HG02970 (cell line): ENCODE results near the gene RIPOR1.

Source experiments
- ATAC-seq: cut with Tn5 transposase; IDR thresholded peaks from one replicate; pipeline ENCODE4 v1.9.1; 2021; ENCODE audit warnings: mild to moderate bottlenecking, moderate library complexity, moderate number of reproducible peaks; ENCODE audit not compliant: unreplicated experiment, low FRiP score

RIPOR1 gene

DNA sequence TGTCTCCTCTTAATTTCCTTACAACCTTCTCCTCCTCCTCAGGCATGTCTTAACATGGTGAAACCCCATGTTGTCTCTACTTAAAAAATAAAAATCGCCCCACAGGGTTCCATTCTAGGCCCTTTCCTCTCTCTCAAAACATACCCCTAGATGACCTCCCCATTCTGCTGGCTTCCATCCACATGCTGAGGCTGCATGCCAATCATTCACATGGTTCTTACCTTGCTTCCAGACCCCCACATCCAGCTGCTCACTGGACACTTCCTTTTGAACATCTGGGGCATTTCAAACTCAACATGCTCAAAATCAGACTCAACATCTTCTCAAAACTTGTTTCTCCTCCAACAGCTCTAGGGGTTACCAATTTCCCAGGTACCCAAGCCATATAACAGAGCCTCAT, 21.3 kb downstream of the RIPOR1 start:
- ATAC-seq = no peak

DNA sequence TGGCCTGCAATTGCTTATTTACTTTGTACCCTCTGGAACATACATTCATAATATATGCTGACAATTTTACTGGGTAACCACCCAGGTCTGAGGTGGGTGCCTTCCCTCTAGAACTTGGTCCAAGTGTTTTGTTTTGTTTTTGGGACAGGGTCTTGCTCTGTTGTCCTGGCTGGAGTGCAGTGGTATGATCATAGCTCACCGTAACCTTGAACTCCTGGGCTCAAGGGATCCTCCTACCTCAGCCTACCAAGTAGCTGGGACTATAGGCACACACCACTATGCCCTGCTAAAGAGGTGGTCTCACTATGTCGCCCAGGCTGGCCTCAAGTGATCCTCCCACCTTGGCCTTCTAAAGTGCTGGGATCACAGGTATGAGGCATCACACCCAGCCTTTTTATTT, 22.5 kb downstream of the RIPOR1 start:
- ATAC-seq = no peak

DNA sequence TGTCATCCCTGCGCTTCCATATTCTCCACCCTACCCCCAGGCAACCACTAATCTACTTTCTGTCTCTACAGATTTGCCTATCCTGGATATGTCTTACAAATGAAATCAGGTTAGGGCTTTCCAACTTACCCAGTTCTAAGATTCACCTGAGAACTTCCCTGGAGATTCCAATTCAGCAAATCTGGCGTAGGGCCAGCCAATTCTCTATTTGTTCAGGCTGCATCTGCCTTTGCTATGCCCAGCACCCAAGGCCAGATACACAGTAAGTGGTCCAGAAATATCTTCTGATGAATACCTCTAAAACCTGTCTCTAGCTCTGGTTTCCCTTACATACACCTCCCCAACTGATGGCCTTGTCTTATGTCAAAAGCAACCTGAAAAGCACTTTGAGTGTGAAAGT, 23.3 kb downstream of the RIPOR1 start:
- ATAC-seq = no peak

DNA sequence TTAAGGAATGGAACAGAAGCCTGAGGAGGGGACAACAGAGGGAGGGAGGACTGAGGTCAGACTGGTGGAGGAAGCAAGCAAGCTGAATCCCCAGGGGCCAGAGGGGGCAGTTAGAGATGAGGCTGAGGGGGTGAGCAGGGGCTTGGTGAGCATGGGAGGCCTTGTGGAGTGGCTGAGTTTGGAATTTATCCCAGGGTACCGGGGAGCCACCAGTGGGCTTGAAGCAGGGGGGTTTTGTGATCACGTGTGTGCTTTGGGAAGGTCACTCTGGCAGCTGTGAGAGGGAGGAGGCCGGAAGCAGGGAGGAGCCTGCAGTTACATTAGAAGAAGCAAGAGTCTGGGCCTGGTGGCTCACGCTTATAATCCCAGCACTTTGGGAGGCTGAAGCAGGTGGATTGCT, 23.8 kb downstream of the RIPOR1 start:
- ATAC-seq = no peak

DNA sequence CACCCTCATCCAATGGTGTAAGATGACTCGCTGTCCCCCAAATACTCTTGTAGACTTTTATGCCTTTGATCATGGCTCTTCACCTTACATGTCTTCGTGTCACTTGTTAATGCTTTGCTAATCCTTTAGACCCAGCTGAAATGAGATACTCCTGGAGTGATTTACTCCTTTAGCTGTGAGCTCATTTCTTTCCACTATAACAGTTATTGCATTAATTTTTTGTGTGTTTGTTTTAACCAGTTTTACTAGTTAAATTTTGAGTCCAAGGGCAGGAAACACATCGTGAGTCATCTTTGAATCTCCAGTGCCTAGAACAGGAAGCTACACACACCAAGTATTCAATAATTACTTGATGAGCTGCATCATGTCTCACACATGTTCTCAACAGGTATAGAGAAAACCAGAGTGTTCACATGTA, 27.2 kb downstream of the RIPOR1 start:
- ATAC-seq = no peak

DNA sequence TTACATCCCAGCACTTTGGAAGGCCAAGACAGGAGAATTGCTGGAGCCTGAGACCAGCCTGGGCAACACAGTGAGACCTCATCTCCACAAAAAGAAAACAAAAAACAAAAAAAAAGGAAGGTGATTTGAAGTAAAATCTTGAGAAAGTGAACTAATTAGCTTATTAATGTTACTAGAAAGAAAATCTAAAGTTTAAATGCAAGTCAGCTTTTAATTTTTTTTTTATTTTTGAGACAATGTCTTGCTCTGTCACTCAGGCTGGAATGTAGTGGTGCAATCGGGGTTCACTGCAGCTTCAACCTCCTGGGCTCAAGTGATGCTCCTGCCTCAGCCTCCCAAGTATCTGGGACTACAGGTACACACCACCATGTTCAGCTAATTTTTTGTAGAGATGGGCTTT, 30.2 kb downstream of the RIPOR1 start:
- no peak for ATAC-seq

DNA sequence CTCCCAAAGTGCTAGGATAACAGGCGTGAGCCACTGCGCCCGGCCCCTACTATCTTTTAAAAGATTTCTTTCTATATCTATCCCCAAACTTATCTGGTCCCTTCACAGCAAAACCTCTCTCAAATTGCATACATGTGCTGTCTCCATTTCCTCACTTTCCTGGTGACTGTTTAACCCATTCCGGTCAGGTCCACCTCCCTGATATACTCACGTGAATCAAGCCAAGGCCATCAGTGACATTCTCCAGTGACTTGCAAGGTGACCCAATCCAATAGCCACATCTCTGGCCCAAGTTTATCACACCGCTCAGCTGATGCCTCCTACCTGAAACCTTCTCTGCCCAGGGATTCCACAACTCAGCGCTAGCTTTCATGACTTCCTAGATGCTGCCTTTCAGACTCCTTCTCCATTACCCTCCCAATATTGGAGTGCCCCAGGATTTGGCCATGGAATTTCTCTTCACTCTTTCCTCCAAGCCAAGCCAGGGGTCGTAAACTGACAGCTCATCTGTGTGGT, 32.3 kb downstream of the RIPOR1 start:
- no peak for ATAC-seq

DNA sequence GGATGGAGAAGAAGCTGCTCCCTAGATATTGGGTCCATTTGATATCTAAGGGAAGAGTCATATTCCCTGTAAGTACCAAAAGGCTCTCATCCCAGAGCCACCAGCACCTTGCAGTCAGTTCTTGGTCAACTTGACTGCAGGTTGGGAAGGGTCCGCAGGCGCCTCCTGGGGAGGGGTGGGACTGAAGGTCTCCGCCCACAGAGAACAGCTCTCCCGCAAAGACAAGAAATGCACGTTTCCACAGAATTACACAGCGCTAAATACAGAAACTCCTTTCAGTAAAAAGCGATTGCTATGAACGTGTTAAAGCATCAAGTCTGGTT, 32.8 kb downstream of the RIPOR1 start:
- ATAC-seq = no peak

DNA sequence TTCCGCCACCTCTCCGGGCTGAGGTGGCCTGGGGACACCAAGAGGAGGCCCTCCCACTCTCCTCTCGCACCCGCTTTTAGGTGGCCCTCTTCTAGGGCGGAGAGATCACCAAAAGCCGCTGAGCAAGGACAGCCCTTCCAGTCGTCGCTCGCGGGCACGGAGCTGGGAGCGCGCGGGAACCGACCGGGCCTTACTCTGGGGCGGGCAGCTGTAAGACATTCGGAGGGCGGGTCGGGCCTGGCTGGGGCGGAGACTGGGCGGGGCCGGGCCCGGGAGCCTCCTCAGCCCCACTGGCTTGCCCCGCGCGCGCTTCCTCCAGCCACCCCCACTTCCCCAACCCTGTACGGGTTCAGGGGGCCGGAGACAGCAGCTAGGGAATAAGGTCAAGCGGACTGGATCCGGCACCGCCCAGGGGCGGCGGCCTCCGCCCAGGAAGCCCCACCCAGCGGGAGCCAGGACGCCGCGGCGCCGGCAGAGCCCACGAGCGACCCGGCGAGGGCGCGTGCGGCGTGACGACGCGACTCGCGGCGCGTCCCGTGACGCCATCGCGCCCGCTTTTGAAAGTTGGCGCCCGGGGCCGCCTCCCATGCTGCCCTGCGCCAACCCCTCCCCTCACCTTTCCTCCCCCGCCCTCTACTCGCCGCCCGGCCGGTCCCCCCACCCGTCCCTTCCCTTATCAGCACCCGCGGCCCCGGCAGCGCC, 33.3 kb downstream of the RIPOR1 start:
- peak; percentile 70 for ATAC-seq

DNA sequence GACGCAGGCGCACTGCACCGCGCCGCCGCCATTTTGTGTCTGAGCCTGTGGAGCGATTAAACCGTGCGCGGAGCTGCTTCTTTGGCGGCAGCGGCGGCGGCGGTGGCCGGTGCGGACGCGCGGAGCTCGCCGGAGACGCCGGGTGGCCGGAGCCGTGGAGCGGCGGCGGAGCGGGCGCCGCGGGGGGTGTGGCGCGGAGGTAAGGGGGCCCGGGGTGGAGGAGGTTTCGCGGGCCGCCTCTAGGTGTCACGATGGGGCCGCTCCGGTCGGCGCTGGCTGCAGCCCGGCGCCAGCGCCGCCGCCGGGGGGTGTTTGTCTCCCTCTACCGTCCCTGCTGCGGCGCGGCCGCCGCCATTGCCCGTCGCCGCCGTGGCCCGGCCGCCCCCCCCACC, 33.9 kb downstream of the RIPOR1 start, which contains the start of gene CTCF:
CTCF (plus strand) TSS at position 1 of the 392 bp plus-strand sequence. CDS start 48,307 bp downstream, outside the sequence.
- ATAC-seq = peak; percentile 53

DNA sequence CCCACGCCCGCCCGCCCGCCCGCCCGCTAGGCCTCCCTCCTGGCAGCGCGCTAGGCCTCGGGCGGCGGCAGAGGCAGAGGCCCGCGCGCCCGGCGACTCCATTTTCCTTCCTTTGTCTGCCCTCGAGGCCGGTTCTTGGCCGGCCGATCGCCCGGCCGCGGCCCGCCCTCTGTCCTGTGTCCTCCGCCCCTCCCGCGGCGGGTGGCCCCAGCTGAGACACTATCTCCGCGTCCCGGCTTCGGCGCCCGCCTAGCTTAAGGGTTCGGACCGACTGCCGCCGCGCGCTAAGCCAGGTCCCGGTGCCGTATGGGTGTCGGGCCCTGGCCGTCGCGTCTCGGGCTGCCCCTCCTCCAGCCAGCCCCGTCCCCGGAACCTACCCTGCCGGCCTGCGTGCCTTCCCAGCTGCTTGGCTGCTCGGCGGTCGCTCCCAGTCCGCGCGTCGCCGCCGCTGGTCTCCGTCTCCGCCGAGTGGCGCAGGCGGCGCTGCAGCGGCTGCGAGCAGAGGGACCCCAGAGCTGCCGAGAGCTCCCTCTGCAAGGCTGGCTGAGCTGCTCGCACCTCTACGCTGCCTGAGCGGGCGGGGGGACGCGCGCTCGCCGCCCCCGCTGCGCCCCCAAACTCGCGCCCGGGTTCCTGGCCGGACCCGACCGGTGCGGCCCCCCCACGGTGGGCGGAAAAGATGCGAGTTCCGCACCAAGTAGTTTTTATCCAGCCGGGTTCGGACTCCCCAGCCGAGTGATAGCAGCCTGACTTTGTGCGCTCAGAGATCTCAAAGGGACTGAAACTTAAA, 34.5 kb downstream of the RIPOR1 start:
- ATAC-seq = peak; percentile 14

DNA sequence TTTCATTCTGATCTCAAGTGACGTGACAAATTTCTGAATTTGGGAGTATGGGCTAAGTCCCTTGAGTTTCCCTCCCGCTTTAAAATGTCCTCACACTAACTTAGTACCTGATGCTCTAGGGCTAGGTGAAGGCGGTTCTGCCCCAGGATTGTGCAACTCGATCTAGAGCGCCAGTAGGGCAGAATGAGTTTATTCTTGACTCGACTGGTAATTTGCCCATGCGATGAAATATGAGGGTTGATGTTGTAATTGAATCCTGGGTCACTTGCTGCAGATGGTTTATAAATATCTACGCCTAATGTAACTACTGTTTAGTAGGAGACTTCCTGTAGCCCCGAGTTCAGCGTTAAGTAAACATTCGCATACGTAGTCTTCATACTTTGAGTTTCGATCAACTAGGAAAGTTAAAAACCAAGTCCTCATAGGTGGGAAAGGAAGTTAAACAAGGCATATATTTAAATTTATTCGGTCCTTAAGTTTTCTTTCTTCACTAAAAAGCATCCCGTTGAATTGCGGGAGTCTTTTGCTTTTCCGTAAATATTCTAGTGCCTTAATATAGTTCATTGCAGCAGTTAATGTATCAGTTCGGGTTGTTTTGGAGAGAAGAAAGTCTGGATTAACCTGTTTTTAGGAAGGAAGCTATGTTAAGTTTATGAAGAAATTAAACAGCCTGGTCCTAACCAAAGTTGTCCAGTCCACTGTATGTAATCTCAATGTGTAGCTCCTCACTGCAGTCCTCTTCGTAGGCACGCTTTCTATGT, 35.3 kb downstream of the RIPOR1 start:
- no peak for ATAC-seq

DNA sequence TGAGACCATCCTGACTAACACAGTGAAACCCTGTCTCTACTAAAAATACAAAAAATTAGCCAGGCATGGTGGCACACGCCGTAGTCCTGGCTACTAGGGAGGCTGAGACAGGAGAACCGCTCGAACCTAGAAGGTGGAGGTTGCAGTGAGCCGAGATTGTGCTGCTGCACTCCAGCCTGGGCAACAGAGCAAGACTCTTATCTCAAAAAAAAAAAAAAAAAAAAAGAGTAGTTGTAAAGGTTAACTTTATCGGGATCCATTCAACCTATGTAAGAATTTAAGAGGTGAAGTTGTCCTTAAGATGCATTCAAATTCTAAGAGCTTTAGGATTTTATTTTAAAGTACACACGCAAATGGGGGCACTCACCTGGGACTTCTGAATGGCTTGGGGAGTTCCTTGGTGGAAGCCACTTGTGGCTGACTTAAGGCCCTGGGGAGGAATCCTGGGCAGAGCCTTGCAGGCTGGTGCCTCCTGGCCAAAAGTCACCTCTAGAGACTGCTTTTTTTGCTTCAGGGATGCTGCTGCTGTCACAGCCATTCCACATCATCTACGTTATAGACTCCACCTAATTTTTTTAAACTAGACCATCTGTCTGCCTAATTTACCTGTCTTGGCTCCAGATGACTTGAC, 37.0 kb downstream of the RIPOR1 start:
- ATAC-seq = no peak

DNA sequence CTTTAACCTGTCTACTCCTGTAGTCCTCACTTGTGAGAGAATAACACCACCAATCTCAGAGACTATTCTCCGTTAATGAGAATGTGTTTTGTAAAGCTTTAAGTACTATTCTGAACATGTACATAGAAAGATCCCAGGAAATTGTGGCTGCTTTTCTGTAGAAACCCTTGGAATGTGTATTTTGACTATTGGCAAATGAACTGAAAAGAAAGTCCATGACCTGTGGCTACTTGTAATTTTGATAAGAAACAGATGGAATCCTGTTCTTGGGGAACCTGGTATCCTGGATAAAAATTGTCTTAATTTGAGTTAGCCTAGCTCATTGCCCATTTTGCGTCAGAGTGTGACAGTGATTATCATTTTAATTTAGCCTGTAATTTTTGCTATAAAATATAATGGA, 42.8 kb downstream of the RIPOR1 start:
- ATAC-seq = no peak

DNA sequence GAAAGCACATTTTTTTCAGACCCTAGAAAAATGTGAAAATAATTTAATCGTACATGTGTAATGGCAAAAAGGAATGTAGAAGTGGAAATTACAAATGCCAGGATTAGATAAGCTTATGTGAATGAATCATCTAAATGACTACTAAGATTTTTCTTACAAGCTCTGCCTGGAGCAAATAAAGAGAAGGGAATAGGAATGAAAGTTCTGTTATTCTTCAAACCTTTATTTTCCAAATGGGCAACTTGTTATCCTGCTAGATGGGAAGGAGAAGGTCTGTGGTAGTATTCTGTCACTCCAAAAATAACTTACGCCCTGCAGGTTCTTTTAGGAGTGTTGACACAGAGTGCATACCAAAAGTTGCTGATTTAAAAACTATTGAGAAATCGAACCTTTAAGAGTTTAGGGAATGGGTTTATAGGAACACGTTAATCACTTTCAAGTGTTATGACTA, 43.4 kb downstream of the RIPOR1 start:
- ATAC-seq = no peak

DNA sequence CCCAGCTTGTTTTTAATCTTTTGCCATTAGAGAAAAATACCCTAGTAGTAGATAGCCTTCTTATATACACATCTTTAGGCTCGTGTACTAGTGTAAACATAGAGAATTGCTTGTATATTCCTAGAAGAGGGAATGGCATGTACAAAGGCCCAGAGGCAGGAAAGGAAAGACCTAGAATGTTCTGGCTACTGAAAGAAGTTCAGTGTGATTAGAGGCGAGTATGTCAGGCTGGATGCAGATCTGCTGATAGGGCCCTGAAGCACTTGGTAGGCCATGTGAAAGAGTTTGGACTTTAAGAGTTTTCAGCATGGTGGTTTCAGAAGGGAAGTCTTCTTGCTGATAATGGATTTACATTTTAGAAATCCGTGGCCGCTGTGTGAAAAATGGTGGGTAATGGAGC, 51.1 kb downstream of the RIPOR1 start:
- ATAC-seq = no peak

DNA sequence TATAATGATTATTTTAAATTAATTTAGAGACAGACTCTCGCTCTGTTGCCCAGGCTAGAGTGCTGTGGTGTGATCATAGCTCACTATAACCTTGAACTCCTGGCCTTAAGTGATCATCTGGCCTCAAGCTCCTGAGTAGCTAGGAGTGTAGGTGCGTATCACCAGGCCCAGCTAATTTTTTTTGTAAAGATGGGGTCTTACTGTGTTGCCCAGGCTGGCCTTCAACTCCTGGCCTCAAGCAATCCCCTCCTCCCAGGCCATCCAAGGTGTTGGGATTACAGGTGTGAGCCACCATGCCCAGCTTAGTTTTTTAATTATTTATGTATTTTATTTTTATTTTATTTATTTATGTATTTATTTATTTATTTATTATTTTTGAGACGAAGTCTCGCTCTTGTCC, 51.6 kb downstream of the RIPOR1 start:
- ATAC-seq = no peak

DNA sequence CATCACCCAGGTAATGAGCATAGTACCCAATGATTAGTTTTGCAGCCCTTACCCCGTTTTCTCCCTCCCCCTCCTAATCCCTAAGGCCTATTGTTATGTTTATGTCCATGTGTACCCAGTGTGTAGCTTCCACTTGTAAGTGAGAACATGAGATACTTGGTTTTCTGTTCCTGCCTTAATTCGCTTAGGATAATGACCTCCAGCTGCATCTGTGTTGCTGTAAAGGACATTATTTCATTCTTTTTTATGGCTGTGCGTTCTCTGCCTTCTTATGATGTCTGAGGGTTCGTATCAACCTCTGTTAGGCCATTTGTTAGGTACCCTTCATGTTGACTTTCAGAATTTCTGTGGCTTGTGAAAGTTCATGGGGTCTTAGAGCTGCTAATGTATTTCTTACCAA, 64.7 kb downstream of the RIPOR1 start:
- no peak for ATAC-seq

DNA sequence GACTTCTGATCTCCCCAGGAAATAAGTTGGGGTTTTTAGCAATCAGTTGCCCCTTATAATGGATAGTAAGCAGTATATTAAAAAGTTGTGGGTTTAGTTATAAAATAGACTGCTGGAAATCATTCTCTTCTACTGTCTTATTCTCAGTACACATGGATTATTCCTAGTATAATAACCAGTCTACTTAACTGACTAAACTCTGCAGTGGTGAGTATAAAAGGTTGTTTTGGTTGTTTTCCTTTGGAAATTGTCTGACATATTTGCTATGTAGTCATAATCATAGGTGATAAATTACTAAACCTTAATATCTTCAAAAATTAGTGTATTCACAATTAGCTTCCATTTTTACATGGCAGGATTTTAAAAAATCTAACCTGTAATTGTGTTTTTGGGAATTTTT, 65.1 kb downstream of the RIPOR1 start:
- no peak for ATAC-seq

DNA sequence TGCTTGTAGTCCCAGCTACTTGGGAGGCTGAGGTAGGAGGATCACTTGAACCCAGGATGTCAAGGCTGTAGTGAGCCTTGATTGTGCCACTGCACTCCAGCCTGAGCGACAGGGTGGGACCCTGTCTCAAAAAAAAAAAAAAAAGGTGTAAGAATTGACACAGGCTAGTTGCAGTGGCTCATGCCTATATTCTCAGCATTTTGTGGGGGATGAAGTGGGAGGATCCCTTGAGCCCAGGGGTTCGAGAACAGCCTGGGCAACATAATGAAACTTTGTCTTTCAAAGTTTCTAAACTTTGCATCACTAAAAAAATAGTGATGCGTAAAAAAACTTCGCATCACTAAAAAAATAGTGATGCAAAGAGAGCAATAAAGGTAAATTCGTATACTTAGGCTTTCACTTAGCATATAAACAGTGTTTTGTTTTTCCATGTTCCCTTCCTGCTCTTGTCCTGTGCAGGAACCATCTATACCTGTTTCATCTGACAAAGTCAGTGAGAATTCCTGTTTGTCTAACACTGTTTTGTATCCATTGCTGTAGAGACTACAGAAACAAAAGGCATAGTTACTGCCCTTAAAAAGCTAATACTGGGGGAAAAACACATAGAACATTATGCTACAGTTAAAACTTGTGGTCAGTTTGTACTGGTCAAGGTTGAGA, 65.8 kb downstream of the RIPOR1 start:
- no peak for ATAC-seq
